ENCODE results near the gene POLE.

The POLE gene

DNA sequence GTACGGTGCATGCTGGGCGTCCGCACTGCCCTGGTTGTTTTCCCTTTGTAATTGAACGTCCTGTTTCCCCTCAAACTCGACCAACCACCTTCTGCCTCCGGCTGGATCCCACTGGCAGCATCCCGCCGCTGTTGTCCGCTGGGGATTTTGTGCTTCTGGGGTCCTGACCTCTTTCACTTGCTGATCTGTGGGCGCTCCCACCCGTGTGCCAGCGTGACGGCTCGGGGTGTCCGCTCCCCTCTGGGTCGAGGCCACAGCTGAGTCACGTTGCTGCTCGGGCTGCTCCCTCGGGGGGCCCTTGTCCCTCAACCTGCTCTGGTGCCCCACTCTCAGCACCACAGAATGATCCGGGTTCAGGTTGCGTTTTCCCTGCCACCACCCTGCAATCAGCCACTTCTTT, 31.5 kb upstream of the POLE start:
- Histone ChIP-seq H3K36me3 (ENCODE audit: control insufficient read depth in 2 of 2, insufficient read depth in 1 of 2, low read length in 2 of 2) (peaks cover 28 to 86% of the 10 kb centered on the region in 2 experiments; a peak in 2 of 3 replicates), H3K4me1 (ENCODE audit: control insufficient read depth, insufficient read depth, low read length) (no peaks in the 10 kb centered on the region), H3K4me3 (ENCODE audit: low read depth, low read length) (no peak overlapping the region), H3K9me3 (ENCODE audit: control insufficient read depth, insufficient read depth, low read depth, low read length) (no peaks in the 10 kb centered on the region), H3K27ac (ENCODE audit: extremely low read depth, low read depth, low read length) (0 out of 2 replicates have a peak overlapping the region, but pooled peaks have one; percentile 37)
- TF ChIP-seq, protein P1, sequence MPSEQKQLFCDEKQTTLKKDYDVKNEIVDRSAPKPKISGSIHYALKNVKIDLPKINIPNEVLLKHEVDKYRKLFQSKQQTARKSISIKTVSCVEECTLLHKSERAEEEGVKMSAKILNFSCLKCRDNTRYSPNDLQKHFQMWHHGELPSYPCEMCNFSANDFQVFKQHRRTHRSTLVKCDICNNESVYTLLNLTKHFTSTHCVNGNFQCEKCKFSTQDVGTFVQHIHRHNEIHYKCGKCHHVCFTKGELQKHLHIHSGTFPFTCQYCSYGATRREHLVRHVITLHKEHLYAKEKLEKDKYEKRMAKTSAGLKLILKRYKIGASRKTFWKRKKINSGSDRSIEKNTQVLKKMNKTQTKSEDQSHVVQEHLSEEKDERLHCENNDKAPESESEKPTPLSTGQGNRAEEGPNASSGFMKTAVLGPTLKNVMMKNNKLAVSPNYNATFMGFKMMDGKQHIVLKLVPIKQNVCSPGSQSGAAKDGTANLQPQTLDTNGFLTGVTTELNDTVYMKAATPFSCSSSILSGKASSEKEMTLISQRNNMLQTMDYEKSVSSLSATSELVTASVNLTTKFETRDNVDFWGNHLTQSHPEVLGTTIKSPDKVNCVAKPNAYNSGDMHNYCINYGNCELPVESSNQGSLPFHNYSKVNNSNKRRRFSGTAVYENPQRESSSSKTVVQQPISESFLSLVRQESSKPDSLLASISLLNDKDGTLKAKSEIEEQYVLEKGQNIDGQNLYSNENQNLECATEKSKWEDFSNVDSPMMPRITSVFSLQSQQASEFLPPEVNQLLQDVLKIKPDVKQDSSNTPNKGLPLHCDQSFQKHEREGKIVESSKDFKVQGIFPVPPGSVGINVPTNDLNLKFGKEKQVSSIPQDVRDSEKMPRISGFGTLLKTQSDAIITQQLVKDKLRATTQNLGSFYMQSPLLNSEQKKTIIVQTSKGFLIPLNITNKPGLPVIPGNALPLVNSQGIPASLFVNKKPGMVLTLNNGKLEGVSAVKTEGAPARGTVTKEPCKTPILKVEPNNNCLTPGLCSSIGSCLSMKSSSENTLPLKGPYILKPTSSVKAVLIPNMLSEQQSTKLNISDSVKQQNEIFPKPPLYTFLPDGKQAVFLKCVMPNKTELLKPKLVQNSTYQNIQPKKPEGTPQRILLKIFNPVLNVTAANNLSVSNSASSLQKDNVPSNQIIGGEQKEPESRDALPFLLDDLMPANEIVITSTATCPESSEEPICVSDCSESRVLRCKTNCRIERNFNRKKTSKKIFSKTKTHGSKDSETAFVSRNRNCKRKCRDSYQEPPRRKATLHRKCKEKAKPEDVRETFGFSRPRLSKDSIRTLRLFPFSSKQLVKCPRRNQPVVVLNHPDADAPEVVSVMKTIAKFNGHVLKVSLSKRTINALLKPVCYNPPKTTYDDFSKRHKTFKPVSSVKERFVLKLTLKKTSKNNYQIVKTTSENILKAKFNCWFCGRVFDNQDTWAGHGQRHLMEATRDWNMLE (tag by site-specific recombination; conservative IDR thresholded peaks at IDR 0.05; ENCODE audit: low read depth) = no peak
- peak; percentile 25; the same call in 1 of the 2 replicates for TF ChIP-seq KLF1 (tag by site-specific recombination; IDR thresholded peaks at IDR 0.05)
- TF ChIP-seq ZNF629 (tag by site-specific recombination; IDR thresholded peaks at IDR 0.05) = no peak
- ChIA-PET POLR2A (no interaction called here), CTCF (no interaction called here)

DNA sequence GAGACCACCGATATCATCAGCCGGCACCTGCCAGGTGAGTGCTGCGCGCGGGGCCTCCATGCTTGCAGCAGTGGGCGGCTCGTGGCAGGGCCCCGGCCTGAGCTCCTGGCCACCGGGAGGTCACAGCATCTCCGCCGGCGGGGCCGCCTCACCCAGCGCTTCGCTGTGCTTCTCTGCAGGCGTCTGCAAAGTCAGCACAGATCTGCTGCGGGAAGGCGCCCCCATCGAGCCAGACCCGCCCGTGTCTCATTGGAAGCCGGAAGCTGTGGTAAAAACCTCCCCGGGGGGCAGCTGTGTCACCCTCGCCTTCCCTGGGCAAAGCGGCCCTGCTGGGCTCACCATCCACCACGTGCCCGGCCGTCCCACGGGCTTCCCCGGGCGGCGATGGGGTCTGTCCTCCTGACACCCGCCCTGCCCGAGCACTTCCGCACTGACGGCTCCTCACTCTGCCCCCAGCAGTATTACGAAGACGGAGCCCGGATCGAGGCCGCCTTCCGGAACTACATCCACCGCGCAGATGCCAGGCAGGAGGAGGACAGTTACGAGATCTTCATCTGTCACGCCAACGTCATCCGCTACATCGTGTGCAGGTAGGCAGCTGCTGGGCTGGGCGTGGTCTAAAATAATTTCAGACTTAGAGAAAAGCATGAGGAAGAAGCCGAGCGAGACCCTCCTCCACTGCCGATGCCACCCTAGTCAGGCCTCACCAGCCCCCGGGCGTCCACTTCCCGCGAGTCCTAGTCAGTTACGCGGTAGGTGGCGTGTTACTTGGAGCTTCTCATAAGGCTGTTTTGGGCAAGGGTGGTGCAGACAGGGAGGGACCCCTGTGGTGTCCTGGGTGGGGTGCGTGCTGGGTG, 30.6 kb upstream of the POLE start:
- no peak overlapping the region for H3K27ac ChIP-seq (ENCODE audit: extremely low read depth, low read depth, low read length)
- peaks cover 27 to 85% of the 10 kb centered on the region in 2 experiments; a peak in 2 of 3 replicates for H3K36me3 ChIP-seq (ENCODE audit: control insufficient read depth in 2 of 2, insufficient read depth in 1 of 2, low read length in 2 of 2)
- H3K4me1 ChIP-seq (ENCODE audit: control insufficient read depth, insufficient read depth, low read length) = no peaks in the 10 kb centered on the region
- POLR2A ChIA-PET = interaction anchor here (0.6 kb wide), 1 partner anchor 12 kb away, joined by 6 read pairs; no protein-coding TSS in a partner anchor
- no peaks in the 10 kb centered on the region for H3K9me3 ChIP-seq (ENCODE audit: control insufficient read depth, insufficient read depth, low read depth, low read length)
- TF ChIP-seq BCL11A (tag by site-specific recombination; IDR thresholded peaks at IDR 0.05; ENCODE audit: low read depth) (no peak), ZNF350 (tag by site-specific recombination; IDR thresholded peaks at IDR 0.05) (no peak), ZNF600 (tag by site-specific recombination; IDR thresholded peaks at IDR 0.05) (0 out of 2 replicates have a peak, but pooled peaks have one; percentile 32), KLF1 (tag by site-specific recombination; IDR thresholded peaks at IDR 0.05) (peak; percentile 73), ZNF521 (tag by site-specific recombination; IDR thresholded peaks at IDR 0.05) (no peak), ZFP69B (tag by site-specific recombination; IDR thresholded peaks at IDR 0.05) (no peak), ZNF561 (tag by site-specific recombination; IDR thresholded peaks at IDR 0.05; ENCODE audit: borderline replicate concordance) (no peak), KLF8 (tag by site-specific recombination; IDR thresholded peaks at IDR 0.05) (peak; percentile 37), RBAK (tag by site-specific recombination; IDR thresholded peaks at IDR 0.05) (no peak), ZBTB17 (tag by site-specific recombination; IDR thresholded peaks at IDR 0.05) (no peak), HOXD13 (CRISPR knock-in tag; IDR thresholded peaks at IDR 0.05; ENCODE audit: borderline replicate concordance) (no peak), ZFP37 (tag by site-specific recombination; IDR thresholded peaks at IDR 0.05) (no peak), REPIN1 (tag by site-specific recombination; IDR thresholded peaks at IDR 0.05; ENCODE audit: low read depth) (no peak), GFI1B (tag by site-specific recombination; IDR thresholded peaks at IDR 0.05) (no peak), ZIC2 (tag by site-specific recombination; IDR thresholded peaks at IDR 0.05) (no peak)
- TF ChIP-seq, protein P2, sequence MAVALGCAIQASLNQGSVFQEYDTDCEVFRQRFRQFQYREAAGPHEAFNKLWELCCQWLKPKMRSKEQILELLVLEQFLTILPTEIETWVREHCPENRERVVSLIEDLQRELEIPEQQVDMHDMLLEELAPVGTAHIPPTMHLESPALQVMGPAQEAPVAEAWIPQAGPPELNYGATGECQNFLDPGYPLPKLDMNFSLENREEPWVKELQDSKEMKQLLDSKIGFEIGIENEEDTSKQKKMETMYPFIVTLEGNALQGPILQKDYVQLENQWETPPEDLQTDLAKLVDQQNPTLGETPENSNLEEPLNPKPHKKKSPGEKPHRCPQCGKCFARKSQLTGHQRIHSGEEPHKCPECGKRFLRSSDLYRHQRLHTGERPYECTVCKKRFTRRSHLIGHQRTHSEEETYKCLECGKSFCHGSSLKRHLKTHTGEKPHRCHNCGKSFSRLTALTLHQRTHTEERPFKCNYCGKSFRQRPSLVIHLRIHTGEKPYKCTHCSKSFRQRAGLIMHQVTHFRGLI (tag by site-specific recombination; IDR thresholded peaks at IDR 0.05) = no peak
- TF ChIP-seq, protein P3, sequence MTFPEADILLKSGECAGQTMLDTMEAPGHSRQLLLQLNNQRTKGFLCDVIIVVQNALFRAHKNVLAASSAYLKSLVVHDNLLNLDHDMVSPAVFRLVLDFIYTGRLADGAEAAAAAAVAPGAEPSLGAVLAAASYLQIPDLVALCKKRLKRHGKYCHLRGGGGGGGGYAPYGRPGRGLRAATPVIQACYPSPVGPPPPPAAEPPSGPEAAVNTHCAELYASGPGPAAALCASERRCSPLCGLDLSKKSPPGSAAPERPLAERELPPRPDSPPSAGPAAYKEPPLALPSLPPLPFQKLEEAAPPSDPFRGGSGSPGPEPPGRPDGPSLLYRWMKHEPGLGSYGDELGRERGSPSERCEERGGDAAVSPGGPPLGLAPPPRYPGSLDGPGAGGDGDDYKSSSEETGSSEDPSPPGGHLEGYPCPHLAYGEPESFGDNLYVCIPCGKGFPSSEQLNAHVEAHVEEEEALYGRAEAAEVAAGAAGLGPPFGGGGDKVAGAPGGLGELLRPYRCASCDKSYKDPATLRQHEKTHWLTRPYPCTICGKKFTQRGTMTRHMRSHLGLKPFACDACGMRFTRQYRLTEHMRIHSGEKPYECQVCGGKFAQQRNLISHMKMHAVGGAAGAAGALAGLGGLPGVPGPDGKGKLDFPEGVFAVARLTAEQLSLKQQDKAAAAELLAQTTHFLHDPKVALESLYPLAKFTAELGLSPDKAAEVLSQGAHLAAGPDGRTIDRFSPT (tag by site-specific recombination; IDR thresholded peaks at IDR 0.05) = peak; percentile 53; the same call in 1 of the 2 replicates
- TF ChIP-seq, protein P4, sequence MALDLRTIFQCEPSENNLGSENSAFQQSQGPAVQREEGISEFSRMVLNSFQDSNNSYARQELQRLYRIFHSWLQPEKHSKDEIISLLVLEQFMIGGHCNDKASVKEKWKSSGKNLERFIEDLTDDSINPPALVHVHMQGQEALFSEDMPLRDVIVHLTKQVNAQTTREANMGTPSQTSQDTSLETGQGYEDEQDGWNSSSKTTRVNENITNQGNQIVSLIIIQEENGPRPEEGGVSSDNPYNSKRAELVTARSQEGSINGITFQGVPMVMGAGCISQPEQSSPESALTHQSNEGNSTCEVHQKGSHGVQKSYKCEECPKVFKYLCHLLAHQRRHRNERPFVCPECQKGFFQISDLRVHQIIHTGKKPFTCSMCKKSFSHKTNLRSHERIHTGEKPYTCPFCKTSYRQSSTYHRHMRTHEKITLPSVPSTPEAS (tag by site-specific recombination; IDR thresholded peaks at IDR 0.05) = no peak
- TF ChIP-seq, protein P5, sequence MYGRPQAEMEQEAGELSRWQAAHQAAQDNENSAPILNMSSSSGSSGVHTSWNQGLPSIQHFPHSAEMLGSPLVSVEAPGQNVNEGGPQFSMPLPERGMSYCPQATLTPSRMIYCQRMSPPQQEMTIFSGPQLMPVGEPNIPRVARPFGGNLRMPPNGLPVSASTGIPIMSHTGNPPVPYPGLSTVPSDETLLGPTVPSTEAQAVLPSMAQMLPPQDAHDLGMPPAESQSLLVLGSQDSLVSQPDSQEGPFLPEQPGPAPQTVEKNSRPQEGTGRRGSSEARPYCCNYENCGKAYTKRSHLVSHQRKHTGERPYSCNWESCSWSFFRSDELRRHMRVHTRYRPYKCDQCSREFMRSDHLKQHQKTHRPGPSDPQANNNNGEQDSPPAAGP (tag by site-specific recombination; IDR thresholded peaks at IDR 0.05) = no peak
- CTCF ChIA-PET = no interaction called here
- H3K4me3 ChIP-seq (ENCODE audit: low read depth, low read length) = no peak overlapping the region

Data from HEK293 (cell line).